Fibroblast of skin of right quadriceps (primary cell): ENCODE data around the gene FSD2.
"Not testable (repeated sequence)": the region's sequence is repeated elsewhere in the genome, so short reads cannot be mapped to it uniquely, and the experiment has no call there.

ENCODE experiments used
- DNase-seq: peaks from one replicate; pipeline ENCODE4 v3.0.0-alpha.2; 2013

FSD2 gene

GRCh38 chr15:82726816-82727215 lies 79.1 kb downstream of the FSD2 start:
- no peak for DNase-seq

- no peak for DNase-seq
These were observed 90.9 kb downstream of the FSD2 start for GRCh38 chr15:82715003-82715402.

GRCh38 chr15:82714016-82714415 lies 91.9 kb downstream of the FSD2 start:
- no peak for DNase-seq

- no peak for DNase-seq
These were observed 93.8 kb downstream of the FSD2 start for GRCh38 chr15:82712036-82712435.

GRCh38 chr15:82710926-82711490 lies 94.9 kb downstream of the FSD2 start:
- DNase-seq = no peak

- DNase-seq = no peak
These were observed 95.7 kb downstream of the FSD2 start for GRCh38 chr15:82710208-82710555.

GRCh38 chr15:82709421-82710207 lies 96.3 kb downstream of the FSD2 start, which contains the start of gene AP3B2:
Gene AP3B2 (minus strand): TSS chr15:82709875. CDS start chr15:82709706, 169 bp downstream.
- peak; percentile 68 for DNase-seq

- DNase-seq = peak; percentile 29
These were observed 96.8 kb downstream of the FSD2 start for GRCh38 chr15:82709081-82709420.

GRCh38 chr15:82705856-82706255 lies 100.0 kb downstream of the FSD2 start:
- DNase-seq = not testable (repeated sequence)
